Neural cell (in vitro differentiated cells): ENCODE measurements around the gene GPR84. TPM values are rescaled to one million over a fixed set of nuclear protein-coding genes. Genes with fewer than 3 reads are reported as not detected.

Experiments
- H2AFZ ChIP-seq: fragments of 200-600, 300-800 bp; sonication (generic), shearing (Covaris generic); 2 replicates; pipeline ENCODE4 v1.6.0; 2014; ENCODE audit warnings: low read depth, mild to moderate bottlenecking, antibody characterized with exemption, low read length, moderate library complexity
- H3F3A ChIP-seq: fragments of 200-600 bp; shearing (Covaris generic); 2 replicates; pipeline ENCODE4 v1.6.1; 2016; ENCODE audit warnings: mild to moderate bottlenecking, moderate library complexity, mixed read lengths, antibody characterized with exemption, low read length; ENCODE audit not compliant: insufficient read depth, poor library complexity, severe bottlenecking
- H3K27ac ChIP-seq: fragments of 200-600, 300-800 bp; sonication (generic), shearing (Covaris generic); 2 replicates; pipeline ENCODE4 v1.5.1; 2014; ENCODE audit warnings: mild to moderate bottlenecking, low read length, moderate library complexity
- H3K27me3 ChIP-seq: fragments of 300-800, 200-600 bp; sonication (generic), shearing (Covaris generic); 2 replicates; pipeline ENCODE4 v1.6.0; 2014; ENCODE audit warnings: mild to moderate bottlenecking, low read depth, low read length, moderate library complexity; ENCODE audit not compliant: insufficient read depth
- H3K36me3 ChIP-seq: fragments of 300-800, 200-600 bp; sonication (generic), shearing (Covaris generic); 2 replicates; pipeline ENCODE4 v1.5.1; 2014; ENCODE audit warnings: mild to moderate bottlenecking, antibody characterized with exemption, low read length, moderate library complexity; ENCODE audit not compliant: insufficient read depth
- H3K4me2 ChIP-seq: fragments of 300-800, 200-600 bp; sonication (generic), shearing (Covaris generic); 2 replicates; pipeline ENCODE4 v1.6.0; 2014; ENCODE audit warnings: mild to moderate bottlenecking, low read length
- H3K4me3 ChIP-seq: fragments of 300-800, 200-600 bp; sonication (generic), shearing (Covaris generic); 2 replicates; pipeline ENCODE4 v1.5.1; 2014; ENCODE audit warnings: mild to moderate bottlenecking, low read length, moderate library complexity
- H3K79me2 ChIP-seq: fragments of 200-600 bp; shearing (Covaris generic); replicated peaks from 2 replicates; pipeline ENCODE4 v1.6.0; 2014; ENCODE audit warnings: mild to moderate bottlenecking, low read length, moderate library complexity; ENCODE audit not compliant: insufficient read depth
- H3K9ac ChIP-seq: fragments of 300-800, 200-600 bp; sonication (generic), shearing (Covaris generic); 2 replicates; pipeline ENCODE4 v1.6.1; 2016; ENCODE audit warnings: mild to moderate bottlenecking, low read length, mixed read lengths
- H3K9me2 ChIP-seq: fragments of 200-600 bp; shearing (Covaris generic); 2 replicates; pipeline ENCODE4 v1.6.1; 2016; ENCODE audit warnings: mild to moderate bottlenecking, low read length, mixed read lengths; ENCODE audit not compliant: insufficient read depth
- H3K9me3 ChIP-seq: fragments of 200-600, 300-800 bp; sonication (generic), shearing (Covaris generic); 2 replicates; pipeline ENCODE4 v1.6.1; 2016; ENCODE audit warnings: mild to moderate bottlenecking, mixed run types, low read length, moderate library complexity, mixed read lengths
- H4K20me1 ChIP-seq: fragments of 200-600 bp; shearing (Covaris generic); 2 replicates; pipeline ENCODE4 v1.6.1; 2016; ENCODE audit warnings: mild to moderate bottlenecking, mixed run types; ENCODE audit not compliant: insufficient read depth
- EP300 ChIP-seq: fragments of 450-650 bp; conservative IDR thresholded peaks from 2 replicates; pipeline ENCODE4 v1.6.1; 2014; ENCODE audit warnings: antibody characterized with exemption, mild to moderate bottlenecking, moderate library complexity; ENCODE audit not compliant: poor library complexity, severe bottlenecking
- EZH2 ChIP-seq: fragments of 200-600, 300-800 bp; shearing (Covaris generic), sonication (generic); IDR thresholded peaks from 2 replicates; pipeline ENCODE4 v1.6.1; 2014; ENCODE audit warnings: antibody characterized with exemption, low read length, borderline replicate concordance, mild to moderate bottlenecking; ENCODE audit not compliant: insufficient read depth, poor library complexity, severe bottlenecking
- MXI1 ChIP-seq: fragments of 450-650 bp; conservative IDR thresholded peaks from 2 replicates; pipeline ENCODE4 v1.6.1; 2014; ENCODE audit warnings: antibody characterized with exemption, mild to moderate bottlenecking; ENCODE audit not compliant: poor library complexity, severe bottlenecking
- POLR2AphosphoS5 ChIP-seq: IDR thresholded peaks from 2 replicates; pipeline ENCODE4 v1.6.1; 2012
- RAD21 ChIP-seq: fragments of 450-650 bp; conservative IDR thresholded peaks from 2 replicates; pipeline ENCODE4 v1.6.1; 2014; ENCODE audit warnings: antibody characterized with exemption, mild to moderate bottlenecking, moderate library complexity
- SMC3 ChIP-seq: fragments of 450-650 bp; conservative IDR thresholded peaks from 2 replicates; pipeline ENCODE4 v1.6.1; 2014; ENCODE audit warnings: antibody characterized with exemption, mild to moderate bottlenecking, moderate library complexity; ENCODE audit not compliant: poor library complexity
- TAF1 ChIP-seq: IDR thresholded peaks from 2 replicates; pipeline ENCODE4 v1.6.1; 2012; ENCODE audit warnings: low read depth
- polyA plus RNA-seq: library from polyadenylated mRNA; depleted of rRNA; stranded (reverse); fragments of >200 nt; gene quantifications from 2 replicates; pipeline ENCODE4 v1.2.3, GENCODE V29; 2014
- TF ChIP-seq, protein P1 (sequence below): IDR thresholded peaks from 2 replicates; pipeline ENCODE4 v1.6.1; 2012; ENCODE audit warnings: borderline replicate concordance
- TF ChIP-seq, protein P2 (sequence below): fragments of 450-650 bp; IDR thresholded peaks from 2 replicates; pipeline ENCODE4 v1.5.1; 2014; ENCODE audit warnings: antibody characterized with exemption, mild to moderate bottlenecking, moderate library complexity; ENCODE audit not compliant: poor library complexity, severe bottlenecking

The GPR84 gene
- polyA plus RNA-seq, 1 donor from 2014 or later, result not detected

DNA sequence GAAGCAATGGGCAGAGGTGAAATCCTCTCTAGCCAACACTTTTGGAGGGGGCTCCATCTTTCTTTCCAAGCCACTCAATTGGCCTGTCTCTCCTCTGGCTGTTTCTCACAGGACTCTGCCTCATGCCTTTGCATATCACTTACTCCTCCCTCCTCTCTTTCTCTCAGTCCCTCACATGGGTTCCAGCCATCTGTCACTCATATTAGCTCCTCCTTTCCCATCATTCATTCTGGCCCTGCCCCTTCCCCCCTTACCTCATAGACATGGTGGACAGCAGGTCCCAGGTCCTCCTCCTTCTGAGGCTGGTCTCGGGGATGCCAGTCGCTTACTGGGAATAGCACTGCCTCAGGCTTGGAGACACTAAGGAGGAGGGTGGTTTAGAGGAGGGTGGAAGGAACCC, 36.8 kb upstream of the GPR84 start:
- Histone ChIP-seq H4K20me1 (no peaks in the 10 kb centered on the region), H3K36me3 (no peaks in the 10 kb centered on the region), H2AFZ (no peak overlapping the region), H3K9ac (no peak overlapping the region), H3K9me2 (no peaks in the 10 kb centered on the region), H3K27ac (no peak overlapping the region), H3K79me2 (no peaks in the 10 kb centered on the region), H3K27me3 (no peaks in the 10 kb centered on the region), H3F3A (no peaks in the 10 kb centered on the region), H3K9me3 (no peaks in the 10 kb centered on the region), H3K4me3 (no peak overlapping the region), H3K4me2 (no peak overlapping the region)
- TF ChIP-seq RAD21, result no peak

DNA sequence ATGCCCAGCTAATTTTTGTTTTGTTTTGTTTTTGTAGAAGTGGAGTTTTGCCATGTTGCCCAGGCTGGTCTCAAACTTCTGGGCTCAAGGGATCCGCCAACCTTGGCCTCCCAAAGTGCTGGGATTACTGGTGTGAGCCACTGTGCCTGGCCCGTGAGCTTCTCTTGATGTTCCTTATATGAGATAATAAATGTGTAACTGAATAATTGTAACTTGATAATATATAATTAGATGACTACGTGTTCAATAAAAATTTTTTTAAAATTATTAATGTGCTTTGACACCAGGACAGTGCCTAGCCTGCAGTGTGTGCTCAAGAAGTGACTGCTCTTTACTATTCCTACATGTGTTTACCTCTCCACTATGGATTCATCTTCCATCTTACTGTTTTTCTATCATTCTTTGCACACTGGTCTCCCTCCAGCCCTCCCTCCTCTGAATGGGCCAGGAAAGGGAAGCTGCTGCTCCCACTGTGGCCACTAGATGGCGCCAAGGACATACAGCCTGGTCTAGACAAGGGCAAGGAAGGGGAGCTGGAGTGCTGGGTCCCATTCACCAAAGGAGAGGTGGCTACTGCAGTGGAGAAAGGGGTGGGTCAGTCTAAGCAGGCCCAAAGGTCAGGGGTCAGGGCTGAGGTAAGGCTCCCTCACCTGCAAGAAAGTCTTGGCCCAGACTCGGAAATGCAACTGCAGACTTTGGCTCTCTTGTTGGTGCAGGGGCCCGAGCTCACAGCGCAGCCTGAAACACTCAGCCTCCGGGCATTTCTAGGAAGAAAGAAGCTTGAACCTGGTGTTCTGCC, 34.9 kb upstream of the GPR84 start:
- no peaks in the 10 kb centered on the region for H3K36me3 ChIP-seq
- TF ChIP-seq, protein P1, sequence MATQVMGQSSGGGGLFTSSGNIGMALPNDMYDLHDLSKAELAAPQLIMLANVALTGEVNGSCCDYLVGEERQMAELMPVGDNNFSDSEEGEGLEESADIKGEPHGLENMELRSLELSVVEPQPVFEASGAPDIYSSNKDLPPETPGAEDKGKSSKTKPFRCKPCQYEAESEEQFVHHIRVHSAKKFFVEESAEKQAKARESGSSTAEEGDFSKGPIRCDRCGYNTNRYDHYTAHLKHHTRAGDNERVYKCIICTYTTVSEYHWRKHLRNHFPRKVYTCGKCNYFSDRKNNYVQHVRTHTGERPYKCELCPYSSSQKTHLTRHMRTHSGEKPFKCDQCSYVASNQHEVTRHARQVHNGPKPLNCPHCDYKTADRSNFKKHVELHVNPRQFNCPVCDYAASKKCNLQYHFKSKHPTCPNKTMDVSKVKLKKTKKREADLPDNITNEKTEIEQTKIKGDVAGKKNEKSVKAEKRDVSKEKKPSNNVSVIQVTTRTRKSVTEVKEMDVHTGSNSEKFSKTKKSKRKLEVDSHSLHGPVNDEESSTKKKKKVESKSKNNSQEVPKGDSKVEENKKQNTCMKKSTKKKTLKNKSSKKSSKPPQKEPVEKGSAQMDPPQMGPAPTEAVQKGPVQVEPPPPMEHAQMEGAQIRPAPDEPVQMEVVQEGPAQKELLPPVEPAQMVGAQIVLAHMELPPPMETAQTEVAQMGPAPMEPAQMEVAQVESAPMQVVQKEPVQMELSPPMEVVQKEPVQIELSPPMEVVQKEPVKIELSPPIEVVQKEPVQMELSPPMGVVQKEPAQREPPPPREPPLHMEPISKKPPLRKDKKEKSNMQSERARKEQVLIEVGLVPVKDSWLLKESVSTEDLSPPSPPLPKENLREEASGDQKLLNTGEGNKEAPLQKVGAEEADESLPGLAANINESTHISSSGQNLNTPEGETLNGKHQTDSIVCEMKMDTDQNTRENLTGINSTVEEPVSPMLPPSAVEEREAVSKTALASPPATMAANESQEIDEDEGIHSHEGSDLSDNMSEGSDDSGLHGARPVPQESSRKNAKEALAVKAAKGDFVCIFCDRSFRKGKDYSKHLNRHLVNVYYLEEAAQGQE, result no peak
- TF ChIP-seq, protein P2, sequence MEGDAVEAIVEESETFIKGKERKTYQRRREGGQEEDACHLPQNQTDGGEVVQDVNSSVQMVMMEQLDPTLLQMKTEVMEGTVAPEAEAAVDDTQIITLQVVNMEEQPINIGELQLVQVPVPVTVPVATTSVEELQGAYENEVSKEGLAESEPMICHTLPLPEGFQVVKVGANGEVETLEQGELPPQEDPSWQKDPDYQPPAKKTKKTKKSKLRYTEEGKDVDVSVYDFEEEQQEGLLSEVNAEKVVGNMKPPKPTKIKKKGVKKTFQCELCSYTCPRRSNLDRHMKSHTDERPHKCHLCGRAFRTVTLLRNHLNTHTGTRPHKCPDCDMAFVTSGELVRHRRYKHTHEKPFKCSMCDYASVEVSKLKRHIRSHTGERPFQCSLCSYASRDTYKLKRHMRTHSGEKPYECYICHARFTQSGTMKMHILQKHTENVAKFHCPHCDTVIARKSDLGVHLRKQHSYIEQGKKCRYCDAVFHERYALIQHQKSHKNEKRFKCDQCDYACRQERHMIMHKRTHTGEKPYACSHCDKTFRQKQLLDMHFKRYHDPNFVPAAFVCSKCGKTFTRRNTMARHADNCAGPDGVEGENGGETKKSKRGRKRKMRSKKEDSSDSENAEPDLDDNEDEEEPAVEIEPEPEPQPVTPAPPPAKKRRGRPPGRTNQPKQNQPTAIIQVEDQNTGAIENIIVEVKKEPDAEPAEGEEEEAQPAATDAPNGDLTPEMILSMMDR, result peak; percentile 97
- peak; percentile 91 for TF ChIP-seq RAD21
- TF ChIP-seq SMC3, result peak; percentile 92

DNA sequence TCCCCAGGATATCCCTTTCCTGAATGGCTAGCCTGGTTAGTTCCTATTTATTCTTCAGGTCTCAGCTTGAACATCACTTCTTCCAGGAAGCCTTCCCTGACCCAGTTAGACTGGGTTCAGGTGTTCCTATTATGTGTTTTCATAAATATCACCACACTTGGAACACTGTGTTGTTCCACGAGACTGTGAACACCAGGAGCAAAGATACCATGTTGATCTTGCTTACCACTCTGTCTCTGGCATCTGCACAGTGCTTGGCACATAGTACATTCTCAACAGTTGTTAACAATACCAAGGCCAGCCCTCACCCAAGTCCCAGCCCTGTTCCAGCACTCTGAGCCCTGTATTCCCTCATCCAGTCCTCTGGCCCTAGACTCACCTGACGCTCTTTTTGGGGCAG, 33.9 kb upstream of the GPR84 start:
- H2AFZ ChIP-seq, result no peak overlapping the region
- no peaks in the 10 kb centered on the region for H3K9me2 ChIP-seq
- H3K4me3 ChIP-seq, result no peak overlapping the region
- H3K9ac ChIP-seq, result no peak overlapping the region
- no peaks in the 10 kb centered on the region for H3K9me3 ChIP-seq
- H3K36me3 ChIP-seq, result no peaks in the 10 kb centered on the region
- no peak overlapping the region for H3K4me2 ChIP-seq
- H4K20me1 ChIP-seq, result no peaks in the 10 kb centered on the region
- no peaks in the 10 kb centered on the region for H3K27me3 ChIP-seq
- no peak overlapping the region for H3K27ac ChIP-seq
- no peaks in the 10 kb centered on the region for H3K79me2 ChIP-seq
- no peaks in the 10 kb centered on the region for H3F3A ChIP-seq
- TF ChIP-seq, protein P1, result no peak
- TF ChIP-seq EP300 (no peak), TAF1 (no peak), POLR2AphosphoS5 (no peak), SMC3 (no peak), MXI1 (no peak), RAD21 (no peak), EZH2 (no peak)
- TF ChIP-seq, protein P2, result no peak

More for the DNA sequence above, 34.9 kb upstream of the GPR84 start:
- no peak overlapping the region for H3K27ac ChIP-seq
- no peaks in the 10 kb centered on the region for H3K27me3 ChIP-seq
- no peak overlapping the region for H3K4me2 ChIP-seq
- no peaks in the 10 kb centered on the region for H4K20me1 ChIP-seq
- H3K4me3 ChIP-seq, result no peak overlapping the region
- H3K79me2 ChIP-seq, result no peaks in the 10 kb centered on the region
- no peaks in the 10 kb centered on the region for H3F3A ChIP-seq
- no peak overlapping the region for H2AFZ ChIP-seq
- H3K9me2 ChIP-seq, result no peaks in the 10 kb centered on the region
- no peak overlapping the region for H3K9ac ChIP-seq
- no peaks in the 10 kb centered on the region for H3K9me3 ChIP-seq
